Calu3 (cell line): ENCODE results near the gene CLIP4. TPM values are rescaled to one million over a fixed set of nuclear protein-coding genes. Genes with fewer than 3 reads are reported as not detected.
"Not testable (repeated sequence)": the region's sequence is repeated elsewhere in the genome, so short reads cannot be mapped to it uniquely, and the experiment has no call there.

ENCODE experiments used
- BruUV-seq: library from RNA; stranded (reverse); fragments of 400-500 nt; replicated peaks from 2 replicates; lab custom pipeline; 2021; lab: Mats Ljungman, UMichigan
- CTCF ChIA-PET: fragments of 300-600 bp; sonication (Branson Sonifier 250); formaldehyde crosslinking; loops from one replicate; lab custom pipeline; 2022; ENCODE audit warnings: antibody characterized with exemption; lab: Charles Lee
- DNase-seq: peaks from one replicate; pipeline ENCODE4 v3.0.0; 2022
- H3K27ac Mint-ChIP-seq: one replicate; pipeline ENCODE4 v1.8.0; 2022; ENCODE audit warnings: mixed read lengths; ENCODE audit not compliant: unreplicated experiment
- H3K27me3 Mint-ChIP-seq: one replicate; pipeline ENCODE4 v1.8.0; 2022; ENCODE audit warnings: mixed read lengths; ENCODE audit not compliant: unreplicated experiment
- H3K36me3 Mint-ChIP-seq: one replicate; pipeline ENCODE4 v1.8.0; 2022; ENCODE audit warnings: mild to moderate bottlenecking, moderate library complexity, mixed read lengths; ENCODE audit not compliant: insufficient read depth, unreplicated experiment
- H3K4me1 Mint-ChIP-seq: one replicate; pipeline ENCODE4 v1.8.0; 2022; ENCODE audit warnings: mild to moderate bottlenecking, low read depth, mixed read lengths; ENCODE audit not compliant: unreplicated experiment
- H3K4me3 Mint-ChIP-seq: one replicate; pipeline ENCODE4 v1.8.0; 2022; ENCODE audit warnings: mild to moderate bottlenecking, low read depth, moderate library complexity, mixed read lengths; ENCODE audit not compliant: unreplicated experiment
- H3K9me3 Mint-ChIP-seq: one replicate; pipeline ENCODE4 v1.8.0; 2022; ENCODE audit warnings: low read depth, mixed read lengths; ENCODE audit not compliant: unreplicated experiment
- CTCF ChIP-seq: fragments of 200-600 bp; IDR thresholded peaks from one replicate; pipeline ENCODE4 v1.8.0; 2022; ENCODE audit warnings: antibody characterized with exemption; ENCODE audit not compliant: unreplicated experiment
- intact Hi-C: fragments of 100-400 bp; cut with micrococcal nuclease; formaldehyde crosslinking; loops from one replicate; pipeline ENCODE4 v1.10.0; 2022; ENCODE audit not compliant: unreplicated experiment
- total RNA-seq: library from RNA; stranded (reverse); gene quantifications from 2 replicates; pipeline ENCODE4 v1.2.3, GENCODE V29; 2022

Gene CLIP4
- total RNA-seq, 1 experiment from 2014 or later: 184 TPM

GRCh38 chr2:29105375-29105774, 9.8 kb upstream of the CLIP4 start:
- CTCF ChIA-PET: interaction anchor here (1.9 to 3.4 kb wide), 3 partner anchors 12 to 15 kb away, joined by 4 to 20 read pairs (median 7); no protein-coding TSS in a partner anchor
- H3K9me3 Mint-ChIP-seq: peaks cover 4% of the 10 kb centered on the region
- H3K4me3 Mint-ChIP-seq: no peak overlapping the region
- no TSS peak for BruUV-seq
- no peaks in the 10 kb centered on the region for H3K27me3 Mint-ChIP-seq
- peaks cover 16% of the 10 kb centered on the region for H3K36me3 Mint-ChIP-seq
- intact Hi-C loops: no loop called here
- TF ChIP-seq CTCF: no peak
- H3K4me1 Mint-ChIP-seq: peaks cover 61% of the 10 kb centered on the region
- no peak for DNase-seq
- H3K27ac Mint-ChIP-seq: peak overlapping the region; percentile 100

GRCh38 chr2:29106256-29106655, 9.0 kb upstream of the CLIP4 start:
- DNase-seq: no peak
- Mint-ChIP-seq H3K4me1 (peaks cover 64% of the 10 kb centered on the region), H3K36me3 (peaks cover 16% of the 10 kb centered on the region), H3K27me3 (no peaks in the 10 kb centered on the region), H3K4me3 (no peak overlapping the region), H3K27ac (peak overlapping the region; percentile 100), H3K9me3 (no peaks in the 10 kb centered on the region)
- intact Hi-C loops: no loop called here
- TF ChIP-seq CTCF: no peak
- BruUV-seq: no TSS peak
- CTCF ChIA-PET: interaction anchor here (0.7 to 3.4 kb wide), 5 partner anchors 11 to 52 kb away, joined by 3 to 20 read pairs (median 4); no protein-coding TSS in a partner anchor

- H3K27me3 Mint-ChIP-seq: no peaks in the 10 kb centered on the region
- BruUV-seq: no TSS peak
Observed at GRCh38 chr2:29106980-29107388, 8.2 kb upstream of the CLIP4 start.

GRCh38 chr2:29107547-29107946, 7.7 kb upstream of the CLIP4 start:
- DNase-seq, H3K9me3 Mint-ChIP-seq, intact Hi-C loops, H3K27me3 Mint-ChIP-seq: not testable (repeated sequence)
- peaks cover 18% of the 10 kb centered on the region for H3K36me3 Mint-ChIP-seq
- BruUV-seq: TSS peak; percentile 81
- H3K27ac Mint-ChIP-seq: peak overlapping the region; percentile 100
- CTCF ChIA-PET: interaction anchor here (0.8 to 3.4 kb wide), 3 partner anchors 10 to 13 kb away, joined by 3 to 20 read pairs (median 7); no protein-coding TSS in a partner anchor
- H3K4me3 Mint-ChIP-seq: peak overlapping the region; percentile 26
- H3K4me1 Mint-ChIP-seq: peaks cover 77% of the 10 kb centered on the region

More at GRCh38 chr2:29106980-29107388, 8.2 kb upstream of the CLIP4 start:
- intact Hi-C loops: no loop called here
- H3K9me3 Mint-ChIP-seq: no peaks in the 10 kb centered on the region
- H3K36me3 Mint-ChIP-seq: peaks cover 16% of the 10 kb centered on the region
- H3K4me3 Mint-ChIP-seq: peak overlapping the region; percentile 26
- peak overlapping the region; percentile 100 for H3K27ac Mint-ChIP-seq
- H3K4me1 Mint-ChIP-seq: peaks cover 72% of the 10 kb centered on the region
- CTCF ChIA-PET: interaction anchor here (0.7 to 3.4 kb wide), 6 partner anchors 10 to 73 kb away, joined by 3 to 20 read pairs (median 4); no protein-coding TSS in a partner anchor
- TF ChIP-seq CTCF: no peak
- DNase-seq: peak; percentile 62

GRCh38 chr2:29108225-29108624, 7.0 kb upstream of the CLIP4 start:
- Mint-ChIP-seq H3K27me3 (no peaks in the 10 kb centered on the region), H3K27ac (peak overlapping the region; percentile 100)

More at GRCh38 chr2:29108225-29108624, 7.0 kb upstream of the CLIP4 start:
- peak overlapping the region; percentile 18 for H3K4me3 Mint-ChIP-seq
- DNase-seq: peak; percentile 86
- BruUV-seq: no TSS peak
- intact Hi-C loops: no loop called here
- H3K9me3 Mint-ChIP-seq: no peaks in the 10 kb centered on the region
- CTCF ChIA-PET: interaction anchor here (0.7 kb wide), 1 partner anchor 21 kb away, joined by 3 read pairs; no protein-coding TSS in a partner anchor
- peaks cover 77% of the 10 kb centered on the region for H3K4me1 Mint-ChIP-seq
- peaks cover 23% of the 10 kb centered on the region for H3K36me3 Mint-ChIP-seq
- no peak for TF ChIP-seq CTCF
